ENCODE measurements around the gene HSH2D.
"Not testable (repeated sequence)": the region's sequence is repeated elsewhere in the genome, so short reads cannot be mapped to it uniquely, and the experiment has no call there.

HSH2D gene, protein sequence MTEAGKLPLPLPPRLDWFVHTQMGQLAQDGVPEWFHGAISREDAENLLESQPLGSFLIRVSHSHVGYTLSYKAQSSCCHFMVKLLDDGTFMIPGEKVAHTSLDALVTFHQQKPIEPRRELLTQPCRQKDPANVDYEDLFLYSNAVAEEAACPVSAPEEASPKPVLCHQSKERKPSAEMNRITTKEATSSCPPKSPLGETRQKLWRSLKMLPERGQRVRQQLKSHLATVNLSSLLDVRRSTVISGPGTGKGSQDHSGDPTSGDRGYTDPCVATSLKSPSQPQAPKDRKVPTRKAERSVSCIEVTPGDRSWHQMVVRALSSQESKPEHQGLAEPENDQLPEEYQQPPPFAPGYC

GRCh38 chr19:16143399-16144215 lies at the start of gene HSH2D:
TSS of gene HSH2D (plus strand) at chr19:16143685. CDS start at chr19:16148751, 5,066 bp downstream.
- no peaks in the 10 kb centered on the region for H3K9me3 Mint-ChIP-seq
- peaks cover 43% of the 10 kb centered on the region for H3K4me1 Mint-ChIP-seq
- peak within 1 kb of the TSS; percentile 98 for H3K4me3 Mint-ChIP-seq
- peak within 1 kb of the TSS; percentile 99 for H3K27ac Mint-ChIP-seq (ENCODE audit: low read depth)
- H3K27me3 Mint-ChIP-seq = no peaks in the 10 kb centered on the region
- peak; percentile 60 to 63 for DNase-seq (ENCODE audit: low spot score in 2 of 2)
- H3K36me3 Mint-ChIP-seq (ENCODE audit: insufficient read depth) = peaks cover 16% of the 10 kb centered on the region
- ATAC-seq (replicated peaks; ENCODE audit: extremely low read depth, poor library complexity, severe bottlenecking) = peak; percentile 98

DNA sequence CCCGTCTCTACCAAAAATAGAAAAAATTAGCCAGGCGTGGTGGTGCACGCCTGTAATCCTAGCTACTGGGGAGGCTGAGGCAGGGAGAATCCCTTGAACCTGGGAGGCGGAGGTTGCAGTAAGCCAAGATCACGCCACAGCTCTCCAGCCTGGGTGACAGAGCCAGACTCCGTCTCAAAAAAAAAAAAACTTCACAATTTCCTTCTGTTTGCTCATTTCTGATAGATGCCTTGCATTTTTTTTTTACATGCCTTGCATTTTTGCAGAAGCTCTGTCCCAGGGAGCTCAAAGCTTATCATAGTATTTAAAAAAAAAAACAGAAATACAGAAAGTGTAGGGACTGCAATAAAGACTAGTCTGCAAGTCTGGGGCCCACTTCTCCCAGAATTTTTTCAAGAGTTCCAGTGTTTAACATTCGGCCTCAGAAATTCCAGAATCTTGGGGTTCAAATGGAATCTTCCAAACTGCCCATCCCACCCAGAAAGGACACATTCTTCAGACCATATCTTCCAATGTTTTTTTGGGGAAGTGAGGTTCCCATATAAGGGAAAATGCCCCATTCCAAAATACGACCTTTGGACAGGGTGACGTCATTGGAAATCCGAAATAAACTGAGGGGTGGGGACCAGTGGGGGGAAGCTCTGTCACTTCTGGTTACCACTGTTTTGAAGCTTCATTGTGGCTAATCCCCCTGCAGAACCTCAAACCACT lies 49.0 kb upstream of the HSH2D start:
- Mint-ChIP-seq H3K4me3 (no peak overlapping the region), H3K9me3 (no peaks in the 10 kb centered on the region), H3K36me3 (ENCODE audit: insufficient read depth) (peaks cover 92% of the 10 kb centered on the region), H3K27ac (ENCODE audit: low read depth) (peak overlapping the region; percentile 65), H3K4me1 (peaks cover 26% of the 10 kb centered on the region), H3K27me3 (no peaks in the 10 kb centered on the region)
- ATAC-seq (replicated peaks; ENCODE audit: extremely low read depth, poor library complexity, severe bottlenecking) (no peak), DNase-seq (ENCODE audit: low spot score in 2 of 2) (no peak)

DNA sequence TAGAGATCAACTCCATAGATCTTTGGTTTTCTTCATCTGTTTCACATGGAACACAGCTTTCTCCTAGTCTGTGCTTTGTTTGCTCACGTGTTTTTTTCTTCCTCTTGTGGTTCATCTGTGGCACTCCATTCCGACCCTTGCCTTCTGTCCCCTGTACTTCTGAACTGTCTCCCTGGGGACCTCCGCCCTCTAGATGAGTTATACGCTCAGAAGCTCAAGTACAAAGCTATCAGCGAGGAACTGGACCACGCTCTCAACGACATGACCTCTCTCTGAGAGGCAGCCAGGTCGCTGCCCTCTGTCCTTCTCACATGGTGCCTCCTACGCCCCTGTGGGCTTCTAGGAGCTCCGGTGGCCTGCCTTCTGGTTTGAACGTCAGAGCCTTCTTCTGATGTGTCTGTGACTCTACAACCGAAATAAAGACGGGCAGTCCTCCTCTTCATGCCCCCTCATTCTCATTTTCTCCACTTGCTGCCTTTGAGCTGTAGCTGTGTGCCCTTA lies 48.4 kb upstream of the HSH2D start:
- H3K27ac Mint-ChIP-seq (ENCODE audit: low read depth) = peak overlapping the region; percentile 65
- peaks cover 90% of the 10 kb centered on the region for H3K36me3 Mint-ChIP-seq (ENCODE audit: insufficient read depth)
- H3K27me3 Mint-ChIP-seq = no peaks in the 10 kb centered on the region
- no peaks in the 10 kb centered on the region for H3K9me3 Mint-ChIP-seq
- no peak for DNase-seq (ENCODE audit: low spot score in 2 of 2)
- no peak for ATAC-seq (replicated peaks; ENCODE audit: extremely low read depth, poor library complexity, severe bottlenecking)
- no peak overlapping the region for H3K4me3 Mint-ChIP-seq
- peaks cover 24% of the 10 kb centered on the region for H3K4me1 Mint-ChIP-seq

DNA sequence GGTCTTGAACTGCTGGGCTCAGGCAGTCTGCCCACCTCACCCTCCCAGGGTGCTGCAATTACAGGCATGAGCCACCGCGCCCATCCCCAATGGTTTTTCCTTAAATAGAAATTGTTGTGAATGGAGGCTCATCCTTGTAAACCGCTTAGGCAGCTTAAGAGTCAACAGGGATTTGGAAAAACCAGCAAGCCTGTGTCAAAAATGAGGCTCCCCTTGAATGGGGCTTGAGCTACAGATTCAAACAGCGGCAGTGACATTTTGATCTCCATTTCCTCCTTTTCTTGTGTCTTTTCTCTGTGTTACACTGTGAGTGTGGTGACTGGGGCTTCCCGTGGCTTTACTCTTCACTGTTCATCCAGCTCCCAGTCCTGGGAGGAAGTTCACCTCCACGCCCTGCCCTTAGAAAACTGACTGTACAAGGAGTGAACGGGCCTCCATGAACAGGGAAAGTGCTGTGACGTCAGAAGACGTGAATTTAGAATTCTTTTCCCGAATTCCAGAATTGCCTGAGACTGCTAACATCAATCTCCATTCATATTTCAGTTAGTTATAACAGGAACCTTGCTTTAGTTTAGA lies 47.1 kb upstream of the HSH2D start:
- no peak overlapping the region for H3K4me3 Mint-ChIP-seq
- no peak for DNase-seq (ENCODE audit: low spot score in 2 of 2)

DNA sequence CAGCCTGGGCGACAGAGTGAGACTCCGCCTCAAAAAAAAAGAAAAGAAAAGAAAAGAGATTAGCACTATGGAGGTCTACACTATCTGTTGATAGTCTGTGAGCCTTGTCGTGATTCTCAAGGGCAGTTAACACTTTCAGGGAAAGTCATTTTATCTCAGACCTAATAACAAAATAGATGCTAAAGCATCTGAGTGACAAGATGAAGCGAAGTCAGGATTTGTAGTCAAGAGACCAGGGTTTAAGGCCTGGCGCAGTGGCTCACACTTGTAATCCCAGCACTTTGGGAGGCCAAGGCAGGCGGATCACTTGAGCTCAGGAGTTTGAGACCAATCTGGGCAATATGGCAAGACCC lies 45.1 kb upstream of the HSH2D start:
- Mint-ChIP-seq H3K4me3 (no peak overlapping the region), H3K9me3 (no peaks in the 10 kb centered on the region), H3K4me1 (peaks cover 21% of the 10 kb centered on the region), H3K27me3 (no peaks in the 10 kb centered on the region), H3K27ac (ENCODE audit: low read depth) (peak overlapping the region; percentile 19), H3K36me3 (ENCODE audit: insufficient read depth) (peaks cover 85% of the 10 kb centered on the region)
- DNase-seq (ENCODE audit: low spot score in 2 of 2) = no peak
- ATAC-seq (replicated peaks; ENCODE audit: extremely low read depth, poor library complexity, severe bottlenecking) = no peak

More for the DNA sequence above, 47.1 kb upstream of the HSH2D start:
- Mint-ChIP-seq H3K4me1 (peaks cover 29% of the 10 kb centered on the region), H3K27me3 (no peaks in the 10 kb centered on the region), H3K27ac (ENCODE audit: low read depth) (no peak overlapping the region), H3K9me3 (no peaks in the 10 kb centered on the region), H3K36me3 (ENCODE audit: insufficient read depth) (peaks cover 86% of the 10 kb centered on the region)
- no peak for ATAC-seq (replicated peaks; ENCODE audit: extremely low read depth, poor library complexity, severe bottlenecking)

- peaks cover 21% of the 10 kb centered on the region for H3K4me1 Mint-ChIP-seq
- ATAC-seq (replicated peaks; ENCODE audit: extremely low read depth, poor library complexity, severe bottlenecking) = no peak
- H3K27me3 Mint-ChIP-seq = no peaks in the 10 kb centered on the region
- DNase-seq (ENCODE audit: low spot score in 2 of 2) = no peak
- no peaks in the 10 kb centered on the region for H3K9me3 Mint-ChIP-seq
- no peak overlapping the region for H3K27ac Mint-ChIP-seq (ENCODE audit: low read depth)
- H3K36me3 Mint-ChIP-seq (ENCODE audit: insufficient read depth) = peaks cover 83% of the 10 kb centered on the region
- no peak overlapping the region for H3K4me3 Mint-ChIP-seq
Observed at GRCh38 chr19:16098821-16099220, 44.7 kb upstream of the HSH2D start.

GRCh38 chr19:16099314-16099965 lies 44.0 kb upstream of the HSH2D start:
- Mint-ChIP-seq H3K4me1 (peaks cover 21% of the 10 kb centered on the region), H3K36me3 (ENCODE audit: insufficient read depth) (peaks cover 77% of the 10 kb centered on the region)
- not testable (repeated sequence) for H3K4me3 Mint-ChIP-seq; H3K9me3 Mint-ChIP-seq; H3K27me3 Mint-ChIP-seq; DNase-seq (ENCODE audit: low spot score in 2 of 2); H3K27ac Mint-ChIP-seq (ENCODE audit: low read depth); ATAC-seq (replicated peaks; ENCODE audit: extremely low read depth, poor library complexity, severe bottlenecking)

DNA sequence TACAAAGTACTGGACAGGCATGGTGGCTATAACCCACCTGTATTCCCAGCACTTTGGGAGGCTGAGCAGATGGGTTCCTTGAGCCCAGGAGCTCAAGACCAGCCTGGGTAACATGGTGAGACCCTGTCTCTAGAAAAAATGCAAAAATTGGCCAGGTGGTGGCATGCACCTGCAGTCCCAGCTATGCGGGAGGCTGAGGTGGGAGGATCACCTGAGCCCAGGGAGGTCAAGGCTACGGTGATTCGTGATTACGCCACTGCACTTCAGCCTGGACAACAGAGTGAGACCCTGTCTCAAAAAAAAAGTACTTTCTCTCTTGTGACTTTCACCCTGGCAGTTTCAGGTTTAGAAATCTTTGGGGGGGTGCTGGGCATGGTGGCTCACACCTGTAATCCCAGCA lies 43.0 kb upstream of the HSH2D start:
- H3K27ac Mint-ChIP-seq (ENCODE audit: low read depth) = no peak overlapping the region
- DNase-seq (ENCODE audit: low spot score in 2 of 2) (no peak), ATAC-seq (replicated peaks; ENCODE audit: extremely low read depth, poor library complexity, severe bottlenecking) (no peak)
- no peaks in the 10 kb centered on the region for H3K27me3 Mint-ChIP-seq
- no peaks in the 10 kb centered on the region for H3K9me3 Mint-ChIP-seq
- H3K4me1 Mint-ChIP-seq = peaks cover 13% of the 10 kb centered on the region
- no peak overlapping the region for H3K4me3 Mint-ChIP-seq
- H3K36me3 Mint-ChIP-seq (ENCODE audit: insufficient read depth) = peaks cover 68% of the 10 kb centered on the region

DNA sequence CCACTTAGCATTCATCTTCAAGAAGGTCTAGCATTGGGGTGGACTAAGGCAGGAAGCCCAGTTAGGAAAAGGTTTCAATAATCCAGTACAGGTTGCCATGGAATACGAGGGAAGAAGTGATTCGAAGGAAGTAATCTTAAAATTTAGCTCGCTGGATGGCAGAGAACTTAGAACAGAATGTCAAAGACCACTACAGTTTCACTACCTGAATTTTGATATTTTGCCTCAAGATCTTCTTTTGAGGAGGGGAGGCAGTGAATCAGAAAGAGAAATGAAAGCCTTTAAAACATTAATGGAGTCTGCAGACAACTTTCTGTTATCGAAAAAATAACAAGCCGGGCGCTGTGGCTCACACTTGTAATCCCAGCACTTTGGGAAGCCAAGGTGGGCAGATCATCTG lies 38.8 kb upstream of the HSH2D start:
- DNase-seq (ENCODE audit: low spot score in 2 of 2) = no peak
- Mint-ChIP-seq H3K27ac (ENCODE audit: low read depth) (no peak overlapping the region), H3K27me3 (no peaks in the 10 kb centered on the region), H3K4me1 (peaks cover 5% of the 10 kb centered on the region), H3K4me3 (no peak overlapping the region), H3K9me3 (no peaks in the 10 kb centered on the region), H3K36me3 (ENCODE audit: insufficient read depth) (peaks cover 34% of the 10 kb centered on the region)
- ATAC-seq (replicated peaks; ENCODE audit: extremely low read depth, poor library complexity, severe bottlenecking) = no peak

- H3K4me3 Mint-ChIP-seq = no peak overlapping the region
- no peak overlapping the region for H3K27ac Mint-ChIP-seq (ENCODE audit: low read depth)
- DNase-seq (ENCODE audit: low spot score in 2 of 2) (no peak), ATAC-seq (replicated peaks; ENCODE audit: extremely low read depth, poor library complexity, severe bottlenecking) (no peak)
- H3K27me3 Mint-ChIP-seq = no peaks in the 10 kb centered on the region
- H3K9me3 Mint-ChIP-seq = no peaks in the 10 kb centered on the region
- H3K4me1 Mint-ChIP-seq = peaks cover 5% of the 10 kb centered on the region
- peaks cover 30% of the 10 kb centered on the region for H3K36me3 Mint-ChIP-seq (ENCODE audit: insufficient read depth)
Observed at GRCh38 chr19:16106121-16106520, 37.4 kb upstream of the HSH2D start.

DNA sequence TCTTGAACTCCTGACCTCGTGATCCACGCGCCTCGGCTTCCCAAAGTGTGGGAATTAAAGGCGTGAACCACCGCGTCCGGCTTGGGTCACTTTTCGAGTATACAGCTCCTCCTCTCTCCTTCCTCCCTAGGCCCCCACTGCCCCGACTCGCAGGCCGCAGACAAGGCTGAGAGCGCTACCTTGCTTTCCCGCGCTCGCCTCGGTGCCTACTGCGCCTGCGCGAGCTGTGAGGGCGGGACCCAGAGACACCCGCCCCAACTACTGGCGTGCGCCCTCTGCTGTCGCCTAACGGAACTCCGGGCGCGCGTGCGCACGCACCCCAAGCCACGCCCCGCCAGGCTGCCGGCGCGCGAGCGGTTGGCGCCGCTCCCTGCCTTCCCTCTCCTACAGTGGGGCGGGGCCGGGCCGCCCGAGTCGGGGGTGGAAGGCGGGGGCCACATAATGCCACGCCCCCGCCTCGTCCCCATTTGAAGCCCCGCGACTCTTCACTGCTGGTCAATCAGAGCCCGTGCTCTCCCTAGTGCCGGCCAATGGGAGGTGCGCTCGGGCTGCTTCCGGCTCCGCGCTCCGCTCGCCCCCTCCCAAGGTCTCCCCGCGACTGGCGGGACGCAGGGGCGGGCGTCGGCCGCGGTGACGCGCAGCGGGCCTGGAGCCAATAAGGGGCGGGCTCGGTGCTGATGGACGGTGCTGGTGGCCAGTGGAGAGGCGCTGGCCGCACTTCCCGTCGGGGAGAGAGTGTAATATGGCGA lies 32.2 kb upstream of the HSH2D start, which contains the start of gene RAB8A:
TSS of gene RAB8A (plus strand) at position 730 of the 749 bp plus-strand sequence. CDS start at position 743, 13 bp downstream.
- Mint-ChIP-seq H3K27me3 (no peaks in the 10 kb centered on the region), H3K36me3 (ENCODE audit: insufficient read depth) (peaks cover 19% of the 10 kb centered on the region), H3K4me3 (peak within 1 kb of the TSS; percentile 96), H3K27ac (ENCODE audit: low read depth) (peak within 1 kb of the TSS; percentile 93), H3K9me3 (no peaks in the 10 kb centered on the region), H3K4me1 (peaks cover 36% of the 10 kb centered on the region)
- peak; percentile 99 for DNase-seq (ENCODE audit: low spot score in 2 of 2)
- peak; percentile 96 for ATAC-seq (replicated peaks; ENCODE audit: extremely low read depth, poor library complexity, severe bottlenecking)

Measured in central memory CD8-positive, alpha-beta T cell (primary cell).